Measurements from ENCODE around the gene ZNF385B.

ZNF385B gene

DNA sequence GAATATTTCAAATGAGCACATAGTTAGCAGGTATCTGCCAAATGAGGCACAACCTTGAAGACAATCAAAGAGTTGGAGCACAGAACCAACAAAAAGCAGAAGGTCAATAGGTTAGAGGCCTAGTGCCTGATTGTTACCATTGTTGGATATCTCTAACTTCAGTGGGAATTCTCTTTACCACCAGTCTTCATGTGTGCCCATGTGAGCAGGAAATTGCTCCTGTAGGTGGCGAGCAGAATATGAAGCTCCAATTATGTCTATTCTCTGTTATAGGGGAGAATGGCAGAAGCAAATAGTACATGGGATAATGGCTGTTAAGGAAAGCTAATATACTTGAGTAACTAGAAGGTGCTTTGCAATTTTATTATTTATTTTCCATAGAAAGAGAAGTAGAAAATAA, 14.9 kb upstream of the ZNF385B start:
- H3K4me1 Mint-ChIP-seq (ENCODE audit: low read depth), result no peaks in the 10 kb centered on the region
- H3K9me3 Mint-ChIP-seq, result no peaks in the 10 kb centered on the region
- H3K36me3 Mint-ChIP-seq (ENCODE audit: low read depth), result no peaks in the 10 kb centered on the region
- no peak overlapping the region for H3K4me3 Mint-ChIP-seq
- peaks cover 4% of the 10 kb centered on the region for H3K27me3 Mint-ChIP-seq
- no peak overlapping the region for H3K27ac Mint-ChIP-seq
- intact Hi-C loops (cut with micrococcal nuclease), result no loop called here

DNA sequence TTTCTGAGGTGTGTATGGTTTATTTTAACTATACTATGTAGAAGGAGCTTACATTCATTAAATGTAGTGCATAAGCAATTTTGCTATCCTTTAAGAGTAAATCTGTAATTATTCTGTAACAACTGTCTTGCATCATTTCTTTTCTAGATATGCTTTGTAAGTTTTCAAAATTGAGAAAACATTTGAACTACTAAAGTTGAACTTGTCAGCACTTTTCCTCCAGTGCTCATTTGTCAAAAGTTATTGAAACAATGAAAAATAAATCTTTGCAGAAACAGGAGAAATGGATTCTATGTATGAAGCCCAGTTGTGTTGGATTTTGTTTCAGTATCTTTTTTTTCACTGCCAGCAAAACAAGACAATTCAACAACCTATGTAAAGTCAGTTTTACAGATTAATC, 14.5 kb upstream of the ZNF385B start:
- Mint-ChIP-seq H3K4me1 (ENCODE audit: low read depth) (no peaks in the 10 kb centered on the region), H3K4me3 (no peak overlapping the region), H3K9me3 (no peaks in the 10 kb centered on the region), H3K27ac (no peak overlapping the region), H3K27me3 (peaks cover 4% of the 10 kb centered on the region), H3K36me3 (ENCODE audit: low read depth) (no peaks in the 10 kb centered on the region)
- intact Hi-C loops (cut with micrococcal nuclease), result no loop called here

DNA sequence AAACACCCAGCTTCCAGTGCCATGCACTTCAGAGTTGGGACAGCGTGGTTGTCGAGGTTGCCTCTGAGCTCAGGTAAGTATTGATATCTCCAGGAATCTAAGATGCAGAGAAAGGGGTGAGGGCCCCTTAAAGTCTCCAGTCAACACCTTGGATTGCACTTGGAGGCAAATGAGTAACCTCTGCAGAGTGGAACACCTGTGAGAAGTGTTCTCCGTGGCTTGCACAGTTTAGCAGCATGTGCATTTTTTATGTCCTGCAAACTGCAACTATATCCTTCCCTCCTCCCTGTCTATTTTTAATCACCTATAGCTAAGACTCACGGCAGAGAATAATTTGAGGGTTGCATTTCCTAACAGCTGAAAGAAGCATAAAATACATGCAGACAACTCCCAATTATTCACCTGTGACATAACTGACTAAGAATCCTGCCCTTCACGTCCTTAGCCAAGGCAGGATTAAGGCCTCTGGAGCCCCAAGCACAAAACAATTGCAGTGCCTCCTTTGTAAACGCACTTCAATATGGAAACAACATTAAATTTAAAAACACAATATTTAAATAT, 1.6 kb upstream of the ZNF385B start:
- intact Hi-C loops (cut with micrococcal nuclease), result no loop called here
- no peak overlapping the region for H3K27ac Mint-ChIP-seq
- no peak overlapping the region for H3K4me3 Mint-ChIP-seq
- peaks cover 49% of the 10 kb centered on the region for H3K27me3 Mint-ChIP-seq
- no peaks in the 10 kb centered on the region for H3K36me3 Mint-ChIP-seq (ENCODE audit: low read depth)
- H3K9me3 Mint-ChIP-seq, result no peaks in the 10 kb centered on the region
- H3K4me1 Mint-ChIP-seq (ENCODE audit: low read depth), result peaks cover 5% of the 10 kb centered on the region

DNA sequence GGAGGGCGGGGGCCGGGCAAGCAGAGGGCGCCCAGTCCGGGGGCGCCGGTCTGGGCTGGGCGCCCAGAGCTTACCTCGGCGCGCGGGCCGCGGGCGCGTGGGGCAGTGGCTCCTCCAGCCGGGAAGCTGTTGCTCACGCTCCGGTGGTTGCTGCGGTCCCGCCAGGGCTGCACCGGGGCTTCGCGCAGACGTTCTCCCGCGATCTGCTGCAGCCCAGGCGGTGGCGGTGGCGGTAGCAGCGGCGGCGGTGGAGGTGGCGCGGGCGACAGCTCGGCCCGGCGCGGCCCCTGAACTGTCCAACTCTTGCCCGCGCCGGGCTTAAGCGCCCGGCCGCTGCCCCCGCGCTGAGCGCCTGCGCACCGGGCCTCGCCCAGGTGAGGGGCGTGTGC, 391 bp downstream of the ZNF385B start:
- Mint-ChIP-seq H3K36me3 (ENCODE audit: low read depth) (no peaks in the 10 kb centered on the region), H3K9me3 (no peaks in the 10 kb centered on the region), H3K27me3 (peaks cover 53% of the 10 kb centered on the region), H3K27ac (no peak overlapping the region), H3K4me1 (ENCODE audit: low read depth) (peaks cover 5% of the 10 kb centered on the region), H3K4me3 (no peak overlapping the region)
- intact Hi-C loops (cut with micrococcal nuclease), result no loop called here

DNA sequence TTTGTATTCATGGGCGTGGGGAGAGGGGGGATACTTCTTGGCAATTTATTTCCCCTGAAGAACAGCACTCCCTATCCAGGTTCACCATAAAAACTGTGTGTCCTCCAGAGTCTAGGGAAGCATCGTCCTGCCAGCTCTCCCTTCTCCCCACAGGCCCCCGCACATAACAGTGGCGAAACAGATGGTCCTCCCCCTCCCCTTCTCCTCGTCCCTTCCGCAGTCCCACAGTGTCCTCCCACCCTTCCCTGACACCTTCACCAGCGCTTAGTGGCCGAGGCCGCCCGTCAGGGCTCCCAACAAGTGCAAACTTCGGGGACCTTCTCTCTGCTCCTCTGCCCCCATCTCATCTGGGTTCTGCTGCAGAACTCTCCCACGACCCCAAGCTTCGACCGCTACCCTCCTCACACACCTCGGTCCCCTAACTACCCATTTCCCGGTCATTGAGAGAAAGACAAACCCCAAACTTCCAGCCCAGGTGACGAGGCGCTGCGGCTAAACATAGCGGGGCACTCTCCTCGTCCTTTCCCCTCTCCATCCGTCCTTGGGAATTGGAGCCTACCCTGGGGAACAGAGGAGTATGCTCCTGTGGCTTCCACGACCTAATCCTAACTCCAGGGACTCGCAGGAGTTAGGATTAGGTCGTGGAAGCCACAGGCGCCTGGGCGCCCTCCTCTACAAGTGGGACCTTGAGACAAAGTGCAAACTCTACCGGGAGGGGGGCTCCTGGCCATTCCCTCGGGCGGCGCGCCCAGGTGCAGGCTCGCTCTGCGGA, 971 bp downstream of the ZNF385B start:
- peaks cover 53% of the 10 kb centered on the region for H3K27me3 Mint-ChIP-seq
- no peak overlapping the region for H3K4me3 Mint-ChIP-seq
- intact Hi-C loops (cut with micrococcal nuclease), result no loop called here
- H3K36me3 Mint-ChIP-seq (ENCODE audit: low read depth), result no peaks in the 10 kb centered on the region
- peaks cover 5% of the 10 kb centered on the region for H3K4me1 Mint-ChIP-seq (ENCODE audit: low read depth)
- H3K9me3 Mint-ChIP-seq, result no peaks in the 10 kb centered on the region
- H3K27ac Mint-ChIP-seq, result no peak overlapping the region

DNA sequence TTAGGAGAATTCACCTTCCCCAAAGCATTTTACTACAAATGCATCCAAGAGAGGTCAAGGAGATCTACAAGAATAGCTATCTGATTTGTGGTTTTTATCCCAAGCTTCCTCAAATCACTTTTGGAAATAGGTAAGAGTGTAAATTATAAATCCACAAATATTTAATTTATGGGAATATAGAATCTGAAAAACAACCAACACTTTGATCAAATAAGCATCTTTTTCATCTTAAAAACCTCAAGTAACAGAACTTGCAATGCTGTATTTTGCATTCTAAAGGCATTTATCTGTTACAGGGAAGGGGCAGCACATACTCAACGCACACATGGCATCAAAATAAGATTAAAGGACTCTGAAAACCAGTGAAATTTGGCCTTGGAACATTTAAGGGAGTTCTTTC, 1.9 kb downstream of the ZNF385B start:
- Mint-ChIP-seq H3K27ac (no peak overlapping the region), H3K27me3 (peaks cover 53% of the 10 kb centered on the region), H3K9me3 (no peaks in the 10 kb centered on the region), H3K4me3 (no peak overlapping the region), H3K36me3 (ENCODE audit: low read depth) (no peaks in the 10 kb centered on the region), H3K4me1 (ENCODE audit: low read depth) (peaks cover 5% of the 10 kb centered on the region)
- intact Hi-C loops (cut with micrococcal nuclease), result no loop called here

DNA sequence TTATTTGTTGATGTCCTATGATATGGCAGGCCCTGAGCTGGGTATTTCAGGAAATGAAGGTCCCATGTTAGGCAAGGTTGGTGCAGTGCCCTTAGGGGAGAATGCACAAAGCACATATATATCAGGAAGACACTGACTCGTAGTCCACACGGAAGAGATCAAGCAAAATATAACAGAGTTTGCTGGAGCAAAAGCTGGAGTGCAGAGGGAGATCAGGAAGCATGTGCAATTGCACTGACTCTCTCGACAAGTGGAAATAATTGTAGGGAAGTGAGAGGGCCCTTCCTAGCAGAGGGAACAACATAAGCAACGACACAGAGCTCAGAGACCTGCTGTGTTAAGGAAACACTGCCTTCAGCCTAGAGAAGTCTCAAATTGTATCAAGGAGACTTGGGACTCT, 4.2 kb downstream of the ZNF385B start:
- no peaks in the 10 kb centered on the region for H3K9me3 Mint-ChIP-seq
- H3K4me1 Mint-ChIP-seq (ENCODE audit: low read depth), result peaks cover 5% of the 10 kb centered on the region
- no peak overlapping the region for H3K27ac Mint-ChIP-seq
- no peak overlapping the region for H3K4me3 Mint-ChIP-seq
- intact Hi-C loops (cut with micrococcal nuclease), result no loop called here
- H3K36me3 Mint-ChIP-seq (ENCODE audit: low read depth), result no peaks in the 10 kb centered on the region
- H3K27me3 Mint-ChIP-seq, result peaks cover 36% of the 10 kb centered on the region

DNA sequence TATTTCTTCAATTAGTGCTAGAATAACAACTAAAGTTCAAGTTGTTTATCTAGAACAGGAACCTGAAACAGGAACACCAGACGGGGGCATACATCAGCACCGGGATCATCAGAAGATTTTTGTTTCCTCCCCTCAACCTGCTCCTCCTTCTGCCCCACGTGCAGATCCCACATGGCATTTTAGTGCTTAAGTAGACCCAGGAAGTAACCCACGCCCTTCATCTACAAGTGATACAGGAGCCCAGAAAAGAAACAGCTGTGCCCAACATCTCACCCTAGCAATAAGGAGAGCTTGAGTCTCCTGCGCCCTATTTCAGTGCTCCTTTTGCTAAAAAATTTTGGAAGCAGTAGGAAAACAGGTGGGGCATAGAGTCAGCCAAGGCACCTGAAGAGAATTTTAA, 5.2 kb downstream of the ZNF385B start:
- peaks cover 5% of the 10 kb centered on the region for H3K4me1 Mint-ChIP-seq (ENCODE audit: low read depth)
- intact Hi-C loops (cut with micrococcal nuclease), result no loop called here
- H3K9me3 Mint-ChIP-seq, result no peaks in the 10 kb centered on the region
- no peaks in the 10 kb centered on the region for H3K36me3 Mint-ChIP-seq (ENCODE audit: low read depth)
- no peak overlapping the region for H3K4me3 Mint-ChIP-seq
- peaks cover 27% of the 10 kb centered on the region for H3K27me3 Mint-ChIP-seq
- H3K27ac Mint-ChIP-seq, result no peak overlapping the region

DNA sequence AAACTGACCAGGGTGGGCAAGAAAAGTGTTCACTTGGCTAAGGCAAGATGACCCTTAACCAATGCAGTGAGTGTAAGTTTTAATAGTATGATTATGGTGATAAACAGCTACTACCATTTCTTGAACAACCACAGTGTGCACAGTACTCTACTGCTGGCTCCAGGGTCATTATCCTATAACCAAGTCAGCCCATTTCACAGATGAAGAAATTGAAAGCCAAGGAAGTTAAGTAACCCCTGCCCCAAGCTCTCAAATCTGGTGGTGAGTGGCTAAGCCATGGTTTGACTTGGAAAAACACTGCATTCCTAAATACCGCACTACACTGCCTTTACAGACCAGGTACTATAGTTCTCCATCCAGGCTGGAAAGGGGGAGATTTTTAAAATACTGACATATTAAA, 5.7 kb downstream of the ZNF385B start:
- H3K27me3 Mint-ChIP-seq, result peaks cover 28% of the 10 kb centered on the region
- no peak overlapping the region for H3K27ac Mint-ChIP-seq
- no peaks in the 10 kb centered on the region for H3K9me3 Mint-ChIP-seq
- H3K36me3 Mint-ChIP-seq (ENCODE audit: low read depth), result no peaks in the 10 kb centered on the region
- intact Hi-C loops (cut with micrococcal nuclease), result no loop called here
- peaks cover 5% of the 10 kb centered on the region for H3K4me1 Mint-ChIP-seq (ENCODE audit: low read depth)
- H3K4me3 Mint-ChIP-seq, result no peak overlapping the region

DNA sequence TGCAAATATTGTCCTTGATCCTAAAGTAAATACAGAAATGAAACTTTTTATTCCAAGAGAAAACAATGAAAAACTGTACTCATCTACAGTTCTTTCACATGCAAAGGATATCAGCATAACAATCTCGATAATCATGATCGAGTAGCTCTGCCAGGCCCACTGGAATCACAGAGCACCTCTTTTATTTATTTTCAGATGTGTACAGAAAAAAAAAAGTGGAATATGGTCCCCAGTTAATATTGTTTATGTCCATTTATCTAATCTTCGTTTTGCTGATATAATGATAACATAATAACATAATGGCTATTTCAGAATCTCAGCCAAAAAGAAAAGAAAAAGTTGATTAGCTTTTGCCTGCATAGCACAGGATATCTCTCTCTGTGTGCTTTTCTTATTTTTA, 6.5 kb downstream of the ZNF385B start:
- Mint-ChIP-seq H3K36me3 (ENCODE audit: low read depth) (no peaks in the 10 kb centered on the region), H3K27ac (no peak overlapping the region), H3K4me1 (ENCODE audit: low read depth) (no peaks in the 10 kb centered on the region), H3K4me3 (no peak overlapping the region), H3K9me3 (no peaks in the 10 kb centered on the region), H3K27me3 (peaks cover 20% of the 10 kb centered on the region)
- intact Hi-C loops (cut with micrococcal nuclease), result no loop called here

DNA sequence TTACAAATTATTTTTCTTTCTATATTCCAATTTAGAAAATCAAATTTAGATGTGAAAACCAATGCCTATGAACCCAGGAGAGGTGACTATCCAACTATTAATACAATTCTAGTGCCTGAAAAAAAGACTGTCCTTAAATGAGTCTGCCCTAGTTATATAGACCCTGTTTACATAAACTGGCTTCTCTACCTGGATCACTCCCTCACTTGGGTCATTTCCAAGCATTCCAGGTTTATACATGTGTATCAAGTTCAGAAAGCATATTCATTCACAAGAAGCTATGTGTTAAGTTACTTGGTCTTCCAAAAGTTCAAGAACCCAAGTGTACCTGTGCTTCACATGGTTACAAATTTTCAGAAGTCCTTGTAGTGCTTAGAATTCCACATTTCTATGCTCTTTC, 8.3 kb downstream of the ZNF385B start:
- no peak overlapping the region for H3K4me3 Mint-ChIP-seq
- H3K4me1 Mint-ChIP-seq (ENCODE audit: low read depth), result no peaks in the 10 kb centered on the region
- no peak overlapping the region for H3K27ac Mint-ChIP-seq
- intact Hi-C loops (cut with micrococcal nuclease), result no loop called here
- H3K36me3 Mint-ChIP-seq (ENCODE audit: low read depth), result no peaks in the 10 kb centered on the region
- peaks cover 8% of the 10 kb centered on the region for H3K27me3 Mint-ChIP-seq
- H3K9me3 Mint-ChIP-seq, result no peaks in the 10 kb centered on the region

DNA sequence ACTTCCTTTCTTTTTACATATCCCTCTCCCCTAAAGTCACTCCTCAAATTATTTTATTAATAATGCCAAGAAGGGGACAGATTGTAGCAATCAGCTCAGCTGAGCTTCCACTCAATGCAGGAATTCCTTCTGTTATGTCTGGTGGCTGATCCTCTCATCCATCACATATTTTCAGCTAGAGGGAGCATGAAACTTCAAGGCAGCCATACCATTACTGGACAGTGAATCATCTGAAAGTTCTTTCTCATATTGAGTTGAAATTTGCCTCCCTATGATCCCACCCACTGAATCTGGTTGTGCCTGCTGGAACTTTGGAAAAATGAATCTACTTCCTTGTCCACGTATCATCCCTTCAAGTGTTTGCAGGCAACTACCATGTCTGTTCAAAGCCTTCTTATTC, 11.2 kb downstream of the ZNF385B start:
- H3K27ac Mint-ChIP-seq, result no peak overlapping the region
- intact Hi-C loops (cut with micrococcal nuclease), result no loop called here
- H3K9me3 Mint-ChIP-seq, result no peaks in the 10 kb centered on the region
- H3K27me3 Mint-ChIP-seq, result peaks cover 2% of the 10 kb centered on the region
- H3K4me1 Mint-ChIP-seq (ENCODE audit: low read depth), result no peaks in the 10 kb centered on the region
- H3K36me3 Mint-ChIP-seq (ENCODE audit: low read depth), result no peaks in the 10 kb centered on the region
- H3K4me3 Mint-ChIP-seq, result no peak overlapping the region

DNA sequence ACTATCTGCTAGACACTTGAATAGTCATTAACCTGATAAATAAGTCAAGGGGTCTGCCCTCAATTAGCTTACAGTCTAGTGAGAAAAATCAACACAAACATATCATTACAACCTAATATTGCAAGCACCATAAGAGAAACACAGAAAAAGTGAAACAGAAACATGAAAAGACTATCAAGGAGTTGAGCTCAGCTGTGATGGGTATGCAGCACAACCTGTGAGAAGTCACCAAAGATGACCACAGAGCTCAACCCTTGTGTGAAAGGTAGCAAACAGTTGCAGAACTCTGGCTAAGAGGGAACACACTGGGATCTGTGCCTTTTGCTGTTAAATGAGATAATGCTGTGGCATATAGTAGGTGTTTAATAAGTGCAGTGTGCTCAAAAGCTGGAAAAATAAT, 11.7 kb downstream of the ZNF385B start:
- H3K27ac Mint-ChIP-seq, result no peak overlapping the region
- H3K4me1 Mint-ChIP-seq (ENCODE audit: low read depth), result no peaks in the 10 kb centered on the region
- no peaks in the 10 kb centered on the region for H3K36me3 Mint-ChIP-seq (ENCODE audit: low read depth)
- no peaks in the 10 kb centered on the region for H3K9me3 Mint-ChIP-seq
- intact Hi-C loops (cut with micrococcal nuclease), result no loop called here
- no peak overlapping the region for H3K4me3 Mint-ChIP-seq
- H3K27me3 Mint-ChIP-seq, result peaks cover 2% of the 10 kb centered on the region

DNA sequence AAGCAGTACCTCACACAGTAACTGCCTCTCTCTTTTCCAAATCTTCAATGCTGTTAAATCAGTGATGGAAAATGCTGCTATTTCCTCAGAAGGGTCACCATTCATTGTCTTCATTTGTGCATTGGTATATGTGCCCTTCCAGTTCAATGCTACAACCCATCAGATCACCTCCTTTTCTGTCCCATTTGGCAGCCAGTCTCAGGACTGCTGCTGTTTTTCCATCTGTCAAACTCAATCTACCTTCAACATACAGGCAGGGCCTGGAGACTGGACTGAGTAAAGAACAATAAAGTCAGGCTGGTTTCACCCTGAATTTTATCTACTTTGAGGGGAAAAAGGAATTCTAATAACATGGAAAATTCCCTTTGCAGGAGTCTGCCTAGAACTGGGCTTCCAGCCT, 17.9 kb downstream of the ZNF385B start:
- H3K27ac Mint-ChIP-seq, result no peak overlapping the region
- no peaks in the 10 kb centered on the region for H3K27me3 Mint-ChIP-seq
- H3K4me1 Mint-ChIP-seq (ENCODE audit: low read depth), result no peaks in the 10 kb centered on the region
- H3K9me3 Mint-ChIP-seq, result no peaks in the 10 kb centered on the region
- H3K4me3 Mint-ChIP-seq, result no peak overlapping the region
- intact Hi-C loops (cut with micrococcal nuclease), result no loop called here
- no peaks in the 10 kb centered on the region for H3K36me3 Mint-ChIP-seq (ENCODE audit: low read depth)
